ENCODE data around the gene WDTC1. TPM values are rescaled to one million over a fixed set of nuclear protein-coding genes. Genes with fewer than 3 reads are reported as not detected.

The WDTC1 gene
- polyA plus RNA-seq, 1 donor (not counting 4 experiments of a cell fraction or from before 2014, with no cell fraction given) = 5.1 TPM

DNA sequence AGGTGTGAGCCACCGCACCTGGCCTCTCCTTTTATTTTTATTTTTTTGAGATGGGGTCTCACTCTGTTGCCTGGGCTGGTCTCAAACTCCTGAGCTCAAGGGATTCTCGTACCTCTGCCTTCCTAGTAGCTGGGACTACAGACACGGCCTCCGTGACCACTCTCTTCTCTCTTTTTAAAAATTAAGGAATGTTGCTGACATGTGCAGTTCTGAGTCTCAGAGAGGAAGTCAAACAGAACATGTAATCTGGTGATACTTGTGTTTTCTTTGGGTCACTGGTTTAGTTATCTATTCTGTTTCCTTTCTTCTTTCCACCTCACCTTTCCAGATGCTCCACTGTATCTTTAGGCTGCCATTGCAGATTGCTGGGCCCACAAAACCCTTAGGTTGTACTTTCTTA lies 2.7 kb downstream of the WDTC1 start:
- H3K9me3 ChIP-seq (ENCODE audit: control insufficient read depth, low read depth, low read length) = no peaks in the 10 kb centered on the region
- no peaks in the 10 kb centered on the region for H3K27me3 ChIP-seq (ENCODE audit: control insufficient read depth, extremely low read depth, insufficient read depth, low read length)
- no peaks in the 10 kb centered on the region for H3K9me1 ChIP-seq (ENCODE audit: control insufficient read depth, extremely low read depth, insufficient read depth, low read length)
- no peak overlapping the region for H2AFZ ChIP-seq (ENCODE audit: control insufficient read depth, low read length)
- no peaks in the 10 kb centered on the region for H4K20me1 ChIP-seq (ENCODE audit: control insufficient read depth, extremely low read depth, insufficient read depth, low read length)
- H3K9ac ChIP-seq (ENCODE audit: control insufficient read depth, extremely low read depth, insufficient read depth, low read length) = no peak overlapping the region
- DNase-seq (ENCODE audit: low read depth, low spot score) (no peak), FAIRE-seq (no peak)
- no peak overlapping the region for H3K4me2 ChIP-seq (ENCODE audit: control insufficient read depth, extremely low read depth, insufficient read depth, low read depth, low read length)
- H3K27ac ChIP-seq (ENCODE audit: control insufficient read depth, insufficient read depth, low read length) = no peak overlapping the region
- H3K79me2 ChIP-seq (ENCODE audit: control insufficient read depth, insufficient read depth, low read length) = peaks cover 8% of the 10 kb centered on the region
- peaks cover 9% of the 10 kb centered on the region for H3K4me1 ChIP-seq (ENCODE audit: control insufficient read depth, extremely low read depth, insufficient read depth, low read length)
- no peak for TF ChIP-seq EZH2 (IDR thresholded peaks at IDR 0.05; ENCODE audit: low read length)
- TF ChIP-seq CTCF (optimal IDR thresholded peaks at IDR 0.05 in 1 of 3, IDR thresholded peaks at IDR 0.05 in 1 of 3, conservative IDR thresholded peaks at IDR 0.05 in 1 of 3; ENCODE audit: extremely low read depth in 1 of 3, insufficient read depth in 2 of 3, low read length in 3 of 3) = no peak
- dilution Hi-C loops (cut with MboI; ENCODE audit: extremely low pct_ligation_motif_present, low sequenced_read_pairs) = no loop called here
- no peak overlapping the region for H3K4me3 ChIP-seq (ENCODE audit: control insufficient read depth in 2 of 3, extremely low read depth in 1 of 3, insufficient read depth in 2 of 3, low read depth in 1 of 3, low read length in 3 of 3)
- H3K36me3 ChIP-seq (ENCODE audit: control insufficient read depth in 2 of 2, extremely low read depth in 1 of 2, insufficient read depth in 2 of 2, low read length in 2 of 2) = no peaks in the 10 kb centered on the region

- DNase-seq (ENCODE audit: low read depth, low spot score) (no peak), FAIRE-seq (no peak)
- TF ChIP-seq CTCF (optimal IDR thresholded peaks at IDR 0.05 in 1 of 3, IDR thresholded peaks at IDR 0.05 in 1 of 3, conservative IDR thresholded peaks at IDR 0.05 in 1 of 3; ENCODE audit: extremely low read depth in 1 of 3, insufficient read depth in 2 of 3, low read length in 3 of 3) = no peak
- TF ChIP-seq EZH2 (IDR thresholded peaks at IDR 0.05; ENCODE audit: low read length) = no peak
- Histone ChIP-seq H3K4me2 (ENCODE audit: control insufficient read depth, extremely low read depth, insufficient read depth, low read depth, low read length) (no peak overlapping the region), H3K9ac (ENCODE audit: control insufficient read depth, extremely low read depth, insufficient read depth, low read length) (no peak overlapping the region), H3K27me3 (ENCODE audit: control insufficient read depth, extremely low read depth, insufficient read depth, low read length) (no peaks in the 10 kb centered on the region), H4K20me1 (ENCODE audit: control insufficient read depth, extremely low read depth, insufficient read depth, low read length) (no peaks in the 10 kb centered on the region), H3K4me1 (ENCODE audit: control insufficient read depth, extremely low read depth, insufficient read depth, low read length) (peaks cover 9% of the 10 kb centered on the region), H3K4me3 (ENCODE audit: control insufficient read depth in 2 of 3, extremely low read depth in 1 of 3, insufficient read depth in 2 of 3, low read depth in 1 of 3, low read length in 3 of 3) (no peak overlapping the region), H3K27ac (ENCODE audit: control insufficient read depth, insufficient read depth, low read length) (no peak overlapping the region), H3K36me3 (ENCODE audit: control insufficient read depth in 2 of 2, extremely low read depth in 1 of 2, insufficient read depth in 2 of 2, low read length in 2 of 2) (peaks cover 0 to 1% of the 10 kb centered on the region in 2 experiments), H3K9me3 (ENCODE audit: control insufficient read depth, low read depth, low read length) (no peaks in the 10 kb centered on the region), H3K9me1 (ENCODE audit: control insufficient read depth, extremely low read depth, insufficient read depth, low read length) (no peaks in the 10 kb centered on the region), H3K79me2 (ENCODE audit: control insufficient read depth, insufficient read depth, low read length) (peaks cover 8% of the 10 kb centered on the region), H2AFZ (ENCODE audit: control insufficient read depth, low read length) (no peak overlapping the region)
- dilution Hi-C loops (cut with MboI; ENCODE audit: extremely low pct_ligation_motif_present, low sequenced_read_pairs) = no loop called here
These were observed 3.6 kb downstream of the WDTC1 start for GRCh38 chr1:27238032-27238431.
